ENCODE results near the gene SYT17.

SYT17 gene

DNA sequence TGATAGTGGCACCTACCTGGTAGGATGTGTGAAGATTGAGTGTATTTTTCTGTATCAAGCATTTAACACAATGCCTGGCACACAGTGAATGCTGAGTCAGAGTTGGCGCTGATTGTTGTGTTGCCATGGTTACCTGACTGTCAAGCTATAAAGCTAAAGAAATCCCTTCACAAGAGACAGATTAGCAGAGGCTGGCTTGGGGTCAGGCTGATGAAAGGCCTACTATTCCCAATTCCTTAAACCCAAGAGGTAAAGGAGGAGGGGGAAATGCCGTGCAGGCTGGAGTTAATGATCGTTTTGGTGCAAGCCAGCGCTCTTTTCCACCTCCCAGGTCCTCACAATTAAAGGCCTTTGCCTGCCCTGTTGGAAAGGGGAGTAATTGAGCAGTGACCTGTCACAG lies 123.4 kb downstream of the SYT17 start:
- TF ChIP-seq, protein P1, sequence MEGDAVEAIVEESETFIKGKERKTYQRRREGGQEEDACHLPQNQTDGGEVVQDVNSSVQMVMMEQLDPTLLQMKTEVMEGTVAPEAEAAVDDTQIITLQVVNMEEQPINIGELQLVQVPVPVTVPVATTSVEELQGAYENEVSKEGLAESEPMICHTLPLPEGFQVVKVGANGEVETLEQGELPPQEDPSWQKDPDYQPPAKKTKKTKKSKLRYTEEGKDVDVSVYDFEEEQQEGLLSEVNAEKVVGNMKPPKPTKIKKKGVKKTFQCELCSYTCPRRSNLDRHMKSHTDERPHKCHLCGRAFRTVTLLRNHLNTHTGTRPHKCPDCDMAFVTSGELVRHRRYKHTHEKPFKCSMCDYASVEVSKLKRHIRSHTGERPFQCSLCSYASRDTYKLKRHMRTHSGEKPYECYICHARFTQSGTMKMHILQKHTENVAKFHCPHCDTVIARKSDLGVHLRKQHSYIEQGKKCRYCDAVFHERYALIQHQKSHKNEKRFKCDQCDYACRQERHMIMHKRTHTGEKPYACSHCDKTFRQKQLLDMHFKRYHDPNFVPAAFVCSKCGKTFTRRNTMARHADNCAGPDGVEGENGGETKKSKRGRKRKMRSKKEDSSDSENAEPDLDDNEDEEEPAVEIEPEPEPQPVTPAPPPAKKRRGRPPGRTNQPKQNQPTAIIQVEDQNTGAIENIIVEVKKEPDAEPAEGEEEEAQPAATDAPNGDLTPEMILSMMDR (IDR thresholded peaks at IDR 0.05), result no peak
- H3K4me3 ChIP-seq (ENCODE audit: low read depth in 1 of 2, low read length in 1 of 2), result no peak overlapping the region
- no peaks in the 10 kb centered on the region for H3K4me1 ChIP-seq (ENCODE audit: control insufficient read depth in 1 of 2, insufficient read depth in 1 of 2, low read depth in 1 of 2, low read length in 1 of 2)
- H3K36me3 ChIP-seq, result no peaks in the 10 kb centered on the region
- no peaks in the 10 kb centered on the region for H3K27me3 ChIP-seq
- no peak overlapping the region for H3K27ac ChIP-seq
- no peaks in the 10 kb centered on the region for H3K9me3 ChIP-seq

DNA sequence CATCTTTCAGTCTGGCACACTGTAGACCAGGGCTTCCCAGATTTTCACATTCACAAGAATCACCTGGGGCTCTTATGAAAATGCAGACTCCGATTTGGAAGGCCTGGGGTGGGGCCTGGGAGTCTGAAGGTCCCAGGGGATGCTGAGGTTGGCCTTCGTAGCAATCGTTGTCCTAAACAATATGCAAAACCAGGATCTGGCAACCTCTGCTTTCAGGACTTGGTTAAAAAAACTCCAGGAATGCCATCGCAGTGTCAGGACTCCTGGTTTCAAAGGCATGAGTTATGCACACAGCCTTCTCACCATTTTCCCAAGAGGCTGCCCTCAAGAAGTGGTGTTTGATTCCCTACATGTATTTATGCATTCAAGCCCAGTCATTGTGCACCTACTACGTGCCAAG lies 124.1 kb downstream of the SYT17 start:
- Histone ChIP-seq H3K9me3 (no peaks in the 10 kb centered on the region), H3K27ac (no peak overlapping the region), H3K27me3 (no peaks in the 10 kb centered on the region), H3K4me1 (ENCODE audit: control insufficient read depth in 1 of 2, insufficient read depth in 1 of 2, low read depth in 1 of 2, low read length in 1 of 2) (no peaks in the 10 kb centered on the region), H3K4me3 (ENCODE audit: low read depth in 1 of 2, low read length in 1 of 2) (no peak overlapping the region), H3K36me3 (no peaks in the 10 kb centered on the region)
- TF ChIP-seq, protein P1 (IDR thresholded peaks at IDR 0.05), result no peak

DNA sequence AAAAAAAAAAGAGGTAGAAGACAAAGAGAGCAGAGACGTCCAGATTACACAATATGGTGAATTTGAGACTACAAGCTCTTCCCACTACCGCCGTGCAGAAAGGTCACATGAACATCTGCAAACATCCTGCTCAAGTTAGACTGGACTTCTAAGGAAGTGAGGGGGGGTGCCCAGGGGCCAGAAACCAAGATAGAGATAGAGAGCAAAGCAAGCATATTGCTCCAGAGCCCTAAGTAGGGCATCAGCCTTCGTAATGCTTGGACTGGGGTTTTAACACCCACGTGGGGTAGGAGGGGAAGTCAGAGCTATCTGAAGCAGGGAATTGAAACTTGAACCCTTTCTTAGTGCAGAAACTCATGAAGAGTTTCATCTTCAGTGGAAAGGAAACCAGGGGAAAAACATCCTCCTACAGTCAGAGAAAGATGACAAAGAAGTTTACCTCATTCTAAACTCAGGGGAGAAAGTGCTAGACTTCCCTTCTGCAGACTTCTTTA lies 126.2 kb downstream of the SYT17 start:
- TF ChIP-seq, protein P1 (IDR thresholded peaks at IDR 0.05), result no peak
- Histone ChIP-seq H3K4me3 (ENCODE audit: low read depth in 1 of 2, low read length in 1 of 2) (no peak overlapping the region), H3K27me3 (no peaks in the 10 kb centered on the region), H3K4me1 (ENCODE audit: control insufficient read depth in 1 of 2, insufficient read depth in 1 of 2, low read depth in 1 of 2, low read length in 1 of 2) (no peaks in the 10 kb centered on the region), H3K27ac (no peak overlapping the region), H3K9me3 (no peaks in the 10 kb centered on the region), H3K36me3 (no peaks in the 10 kb centered on the region)

DNA sequence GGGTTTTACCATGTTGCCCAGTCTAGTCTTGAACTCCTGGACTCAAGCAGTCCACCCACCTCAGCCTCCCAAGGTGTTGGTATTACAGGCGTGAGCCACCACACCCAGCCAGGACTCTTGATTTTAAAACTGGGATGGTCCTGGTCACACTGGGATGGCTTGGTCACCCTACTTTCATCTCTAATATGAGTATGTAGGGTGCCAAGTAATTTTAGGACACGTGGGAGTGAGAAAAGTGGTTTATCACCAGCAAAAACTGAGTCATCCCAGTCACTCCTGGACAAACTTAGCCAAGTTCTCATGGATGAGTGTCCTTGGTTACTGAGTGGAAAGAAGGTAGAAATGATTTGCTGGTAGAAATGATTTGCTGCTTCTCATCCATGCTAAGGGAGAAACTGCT lies 127.4 kb downstream of the SYT17 start:
- Histone ChIP-seq H3K36me3 (no peaks in the 10 kb centered on the region), H3K4me1 (ENCODE audit: control insufficient read depth in 1 of 2, insufficient read depth in 1 of 2, low read depth in 1 of 2, low read length in 1 of 2) (no peaks in the 10 kb centered on the region), H3K27me3 (no peaks in the 10 kb centered on the region), H3K4me3 (ENCODE audit: low read depth in 1 of 2, low read length in 1 of 2) (no peak overlapping the region), H3K27ac (no peak overlapping the region), H3K9me3 (no peaks in the 10 kb centered on the region)
- TF ChIP-seq, protein P1 (IDR thresholded peaks at IDR 0.05), result no peak

DNA sequence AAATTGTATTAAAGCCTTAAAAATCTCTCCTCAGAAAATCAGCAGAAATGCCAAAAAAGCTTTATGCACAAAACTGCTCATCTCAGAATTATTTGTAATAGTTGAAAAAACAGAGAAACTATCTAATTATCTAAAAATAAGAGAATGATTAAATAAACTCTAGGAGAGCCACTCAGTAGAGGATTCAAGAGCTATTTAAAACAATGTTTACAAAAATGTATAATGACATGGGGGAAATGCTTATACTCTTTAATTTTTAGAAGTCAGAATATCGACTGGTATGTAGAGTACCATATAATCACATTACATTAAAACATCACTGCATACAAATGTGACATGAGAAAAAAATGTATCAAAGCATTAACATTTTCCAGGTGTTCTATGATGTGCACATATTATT lies 129.4 kb downstream of the SYT17 start:
- Histone ChIP-seq H3K4me3 (ENCODE audit: low read depth in 1 of 2, low read length in 1 of 2) (no peak overlapping the region), H3K36me3 (no peaks in the 10 kb centered on the region), H3K27me3 (no peaks in the 10 kb centered on the region), H3K9me3 (no peaks in the 10 kb centered on the region), H3K27ac (no peak overlapping the region), H3K4me1 (ENCODE audit: control insufficient read depth in 1 of 2, insufficient read depth in 1 of 2, low read depth in 1 of 2, low read length in 1 of 2) (no peaks in the 10 kb centered on the region)
- TF ChIP-seq, protein P1 (IDR thresholded peaks at IDR 0.05), result no peak

DNA sequence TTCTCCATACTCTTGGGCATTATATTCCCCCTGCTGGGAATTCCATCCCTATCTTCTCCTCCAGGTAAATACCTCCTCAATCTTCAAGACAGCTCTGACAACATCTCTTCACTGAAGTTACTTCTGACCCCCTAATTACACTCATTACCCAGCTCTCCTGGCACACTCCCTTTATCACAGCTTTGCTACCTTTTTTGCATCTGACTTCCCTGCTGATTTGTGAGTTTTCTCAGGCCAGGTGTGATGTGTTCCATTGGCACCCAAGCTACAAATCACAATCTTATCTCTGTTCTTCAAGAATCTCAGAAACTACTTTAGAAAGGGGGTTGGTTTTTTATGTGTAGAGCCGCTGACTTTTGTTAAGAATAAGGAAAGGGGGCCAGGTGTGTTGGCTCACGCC lies 131.5 kb downstream of the SYT17 start:
- H3K4me3 ChIP-seq (ENCODE audit: low read depth in 1 of 2, low read length in 1 of 2), result no peak overlapping the region
- H3K4me1 ChIP-seq (ENCODE audit: control insufficient read depth in 1 of 2, insufficient read depth in 1 of 2, low read depth in 1 of 2, low read length in 1 of 2), result no peaks in the 10 kb centered on the region
- no peak overlapping the region for H3K27ac ChIP-seq
- H3K9me3 ChIP-seq, result no peaks in the 10 kb centered on the region
- TF ChIP-seq, protein P1 (IDR thresholded peaks at IDR 0.05), result no peak
- H3K27me3 ChIP-seq, result no peaks in the 10 kb centered on the region
- H3K36me3 ChIP-seq, result no peaks in the 10 kb centered on the region
